B cell (primary cell): ENCODE data around the gene PCSK1. TPM values are rescaled to one million over a fixed set of nuclear protein-coding genes. Genes with fewer than 3 reads are reported as not detected.

Source experiments
- ATAC-seq: fragments of 200-7000 bp; cut with Tn5 transposase; one replicate; pipeline ENCODE4 v1.10.0; 2021; ENCODE audit warnings: low read depth, mild to moderate bottlenecking, moderate number of reproducible peaks, moderate library complexity
- CTCF ChIA-PET: fragments of 350-600 bp; sonication (Branson Sonifier 250); formaldehyde crosslinking; loops from one replicate; lab custom pipeline; 2021; ENCODE audit warnings: antibody characterized with exemption, inconsistent platforms; lab: Charles Lee
- POLR2A ChIA-PET: fragments of 350-600 bp; sonication (Branson Sonifier 250); formaldehyde crosslinking; loops from one replicate; lab custom pipeline; 2021; ENCODE audit warnings: antibody characterized with exemption; lab: Charles Lee
- DNase-seq: peaks from one replicate; pipeline ENCODE4 v3.0.0; 2013
- H2AFZ ChIP-seq: 2 replicates; pipeline ENCODE4 v1.6.1; 2012; ENCODE audit warnings: mild to moderate bottlenecking, low read depth, low read length; ENCODE audit not compliant: insufficient read depth, poor library complexity, severe bottlenecking
- H3K27ac ChIP-seq, 2 donors: 1 replicate in 1 of 2; 2 replicates in 1 of 2; pipeline ENCODE4 v1.5.1; 2012 to 2013; ENCODE audit warnings: low read length in 2 of 2, mild to moderate bottlenecking in 2 of 2, moderate library complexity in 1 of 2
- H3K27me3 ChIP-seq, 4 experiments: fragments of 200-600 bp in 1 of 4; sonication (generic) in 1 of 4; replicated peaks in 1 of 4; 1 replicate in 2 of 4; 2 replicates in 2 of 4; pipeline versions ENCODE4 v1.6.1 to v1.7.0; 2013 to 2016; ENCODE audit warnings: low read length in 3 of 4, mild to moderate bottlenecking in 2 of 4, mixed read lengths in 1 of 4, moderate library complexity in 1 of 4; ENCODE audit not compliant: insufficient read depth in 4 of 4, control insufficient read depth in 3 of 4; ENCODE audit errors: control extremely low read depth in 1 of 4
- H3K36me3 ChIP-seq, 2 experiments: replicated peaks in 1 of 2; 1 replicate in 1 of 2; 2 replicates in 1 of 2; pipeline versions ENCODE4 v1.6.1 to v1.7.1; 2013; ENCODE audit warnings: low read length in 1 of 2; ENCODE audit not compliant: insufficient read depth in 2 of 2, control insufficient read depth in 1 of 2; ENCODE audit errors: control extremely low read depth in 1 of 2, extremely low read depth in 1 of 2
- H3K4me1 ChIP-seq, 2 donors: fragments of 200-600 bp in 1 of 2; sonication (generic) in 1 of 2; 1 replicate in 1 of 2; 2 replicates in 1 of 2; pipeline versions ENCODE4 v1.5.1 to v1.6.1; 2013 to 2017; ENCODE audit warnings: low read length in 2 of 2; ENCODE audit not compliant: control insufficient read depth in 2 of 2, insufficient read depth in 2 of 2
- H3K4me2 ChIP-seq: replicated peaks from 2 replicates; pipeline ENCODE3; 2012; ENCODE audit warnings: mild to moderate bottlenecking, low read depth, low read length; ENCODE audit not compliant: poor library complexity, severe bottlenecking
- H3K4me3 ChIP-seq, 5 experiments: fragments of 200-600 bp in 1 of 5; sonication (generic) in 1 of 5; 1 replicate in 3 of 5; 2 replicates in 2 of 5; pipeline versions ENCODE4 v1.5.1 to v1.7.0; 2011 to 2016; ENCODE audit warnings: low read length in 4 of 5, mild to moderate bottlenecking in 4 of 5, low read depth in 2 of 5, control low read depth in 1 of 5, moderate library complexity in 1 of 5; ENCODE audit not compliant: insufficient read depth in 1 of 5; ENCODE audit errors: control extremely low read depth in 1 of 5, extremely low read depth in 1 of 5
- H3K79me2 ChIP-seq: fragments of 200-600 bp; sonication (generic); one replicate; pipeline ENCODE4 v1.6.0; 2016; ENCODE audit warnings: low read length; ENCODE audit not compliant: control insufficient read depth, insufficient read depth
- H3K9ac ChIP-seq: fragments of 200-600 bp; sonication (generic); 2 replicates; pipeline ENCODE4 v1.6.1; 2017; ENCODE audit warnings: mild to moderate bottlenecking, low read length, moderate library complexity
- H3K9me3 ChIP-seq, 3 donors: one replicate each; pipeline versions ENCODE4 v1.6.1 to v1.7.1; 2013; ENCODE audit warnings: low read length in 2 of 3; ENCODE audit not compliant: control insufficient read depth in 2 of 3, insufficient read depth in 1 of 3; ENCODE audit errors: control extremely low read depth in 1 of 3
- H4K20me1 ChIP-seq: 2 replicates; pipeline ENCODE4 v1.6.0; 2012; ENCODE audit warnings: mild to moderate bottlenecking, low read length; ENCODE audit not compliant: insufficient read depth, control insufficient read depth, poor library complexity, severe bottlenecking
- H3K27ac Mint-ChIP-seq: one replicate; pipeline ENCODE4 v1.8.0; 2021; ENCODE audit warnings: mixed read lengths
- H3K27me3 Mint-ChIP-seq: one replicate; pipeline ENCODE4 v1.8.0; 2021; ENCODE audit warnings: mixed read lengths
- H3K4me1 Mint-ChIP-seq: one replicate; pipeline ENCODE4 v1.8.0; 2021; ENCODE audit warnings: mixed read lengths
- H3K4me3 Mint-ChIP-seq: one replicate; pipeline ENCODE4 v1.8.0; 2021; ENCODE audit warnings: mixed read lengths
- H3K9me3 Mint-ChIP-seq: one replicate; pipeline ENCODE4 v1.8.0; 2022; ENCODE audit warnings: mixed read lengths; ENCODE audit not compliant: insufficient read depth
- EZH2 ChIP-seq: IDR thresholded peaks from 2 replicates; pipeline ENCODE4 v1.6.1; 2012; ENCODE audit warnings: borderline replicate concordance, low read depth, mild to moderate bottlenecking, moderate library complexity, low read length; ENCODE audit not compliant: insufficient read depth, poor library complexity, severe bottlenecking
- WGBS: methylation state at CpG from one replicate; pipeline ENCODE4 v1.1.5; 2013; ENCODE audit warnings: missing lambda C conversion rate; ENCODE audit not compliant: insufficient coverage; 5-methylcytosine and 5-hydroxymethylcytosine counted together
- intact Hi-C: fragments of 100-400 bp; cut with micrococcal nuclease; formaldehyde crosslinking; loops from one replicate; pipeline ENCODE4 v1.10.0; 2022
- polyA plus RNA-seq: library from polyadenylated mRNA; depleted of rRNA; stranded (reverse); fragments of >200 nt; gene quantifications from 2 replicates; pipeline ENCODE4 v1.2.3, GENCODE V29; 2012
- total RNA-seq, 2 donors: library from RNA; stranded (reverse); fragments of 120-200 nt in 1 of 2; gene quantifications; 1 replicate in 1 of 2; 2 replicates in 1 of 2; pipeline versions ENCODE4 v1.2.3 to v1.2.4, GENCODE V29; 2013 to 2022
- TF ChIP-seq, protein P1 (sequence below): fragments of 200-600 bp; IDR thresholded peaks from one replicate; pipeline ENCODE4 v1.8.0; 2022; ENCODE audit warnings: antibody characterized with exemption, mild to moderate bottlenecking

PCSK1 gene
- total and polyA plus RNA-seq, 2 donors (not counting 1 experiment from before 2014, with no cell fraction given): not detected

DNA sequence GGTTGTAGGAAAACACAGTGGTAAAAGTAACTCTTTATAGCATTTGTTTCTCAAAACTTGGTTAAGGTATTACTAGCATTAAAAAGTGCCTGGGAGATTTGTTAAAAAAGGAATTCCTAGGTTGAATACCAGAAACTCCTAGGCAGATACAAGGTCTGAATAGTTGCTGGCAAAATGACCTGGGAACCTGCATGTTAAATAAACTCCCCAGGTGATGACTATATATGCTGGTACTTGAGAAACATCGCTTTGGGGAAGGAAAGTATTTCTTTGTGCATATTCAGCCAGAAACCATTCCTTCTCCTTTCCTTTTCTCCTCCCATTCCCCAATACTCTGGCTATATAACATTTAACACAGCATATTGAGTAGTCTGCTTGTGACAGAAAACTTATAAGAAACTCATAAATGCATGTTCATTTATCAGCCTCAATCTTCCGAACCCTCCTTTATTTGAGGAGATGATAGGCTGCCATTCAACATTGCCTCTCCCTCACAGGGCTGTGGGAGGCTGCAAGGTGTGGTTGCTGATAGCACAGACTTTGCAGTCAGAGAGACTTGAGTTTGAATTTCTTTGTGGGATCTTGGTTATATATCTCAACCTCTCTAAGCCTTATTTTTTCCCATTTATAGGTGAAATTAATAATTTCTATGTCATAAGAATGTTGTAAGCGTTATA lies 28.7 kb downstream of the PCSK1 start:
- intact Hi-C loops: no loop called here
- WGBS: 100% methylated on average over 1 of the region's 3 CpGs
- Histone ChIP-seq H4K20me1 (no peaks in the 10 kb centered on the region), H3K36me3 (no peaks in the 10 kb centered on the region), H3K4me2 (no peak overlapping the region), H3K4me1 (no peaks in the 10 kb centered on the region), H3K27me3 (no peaks in the 10 kb centered on the region), H3K4me3 (no peak overlapping the region), H3K9me3 (no peaks in the 10 kb centered on the region), H3K27ac (no peak overlapping the region), H2AFZ (no peak overlapping the region), H3K79me2 (no peaks in the 10 kb centered on the region), H3K9ac (no peak overlapping the region)
- Mint-ChIP-seq H3K4me1 (no peaks in the 10 kb centered on the region), H3K4me3 (no peak overlapping the region), H3K27ac (no peak overlapping the region), H3K9me3 (no peaks in the 10 kb centered on the region), H3K27me3 (peaks cover 9% of the 10 kb centered on the region)
- DNase-seq: no peak
- ATAC-seq: no peak
- CTCF ChIA-PET: no interaction called here
- TF ChIP-seq, protein P1, sequence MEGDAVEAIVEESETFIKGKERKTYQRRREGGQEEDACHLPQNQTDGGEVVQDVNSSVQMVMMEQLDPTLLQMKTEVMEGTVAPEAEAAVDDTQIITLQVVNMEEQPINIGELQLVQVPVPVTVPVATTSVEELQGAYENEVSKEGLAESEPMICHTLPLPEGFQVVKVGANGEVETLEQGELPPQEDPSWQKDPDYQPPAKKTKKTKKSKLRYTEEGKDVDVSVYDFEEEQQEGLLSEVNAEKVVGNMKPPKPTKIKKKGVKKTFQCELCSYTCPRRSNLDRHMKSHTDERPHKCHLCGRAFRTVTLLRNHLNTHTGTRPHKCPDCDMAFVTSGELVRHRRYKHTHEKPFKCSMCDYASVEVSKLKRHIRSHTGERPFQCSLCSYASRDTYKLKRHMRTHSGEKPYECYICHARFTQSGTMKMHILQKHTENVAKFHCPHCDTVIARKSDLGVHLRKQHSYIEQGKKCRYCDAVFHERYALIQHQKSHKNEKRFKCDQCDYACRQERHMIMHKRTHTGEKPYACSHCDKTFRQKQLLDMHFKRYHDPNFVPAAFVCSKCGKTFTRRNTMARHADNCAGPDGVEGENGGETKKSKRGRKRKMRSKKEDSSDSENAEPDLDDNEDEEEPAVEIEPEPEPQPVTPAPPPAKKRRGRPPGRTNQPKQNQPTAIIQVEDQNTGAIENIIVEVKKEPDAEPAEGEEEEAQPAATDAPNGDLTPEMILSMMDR: no peak
- TF ChIP-seq EZH2: no peak
- POLR2A ChIA-PET: no interaction called here

DNA sequence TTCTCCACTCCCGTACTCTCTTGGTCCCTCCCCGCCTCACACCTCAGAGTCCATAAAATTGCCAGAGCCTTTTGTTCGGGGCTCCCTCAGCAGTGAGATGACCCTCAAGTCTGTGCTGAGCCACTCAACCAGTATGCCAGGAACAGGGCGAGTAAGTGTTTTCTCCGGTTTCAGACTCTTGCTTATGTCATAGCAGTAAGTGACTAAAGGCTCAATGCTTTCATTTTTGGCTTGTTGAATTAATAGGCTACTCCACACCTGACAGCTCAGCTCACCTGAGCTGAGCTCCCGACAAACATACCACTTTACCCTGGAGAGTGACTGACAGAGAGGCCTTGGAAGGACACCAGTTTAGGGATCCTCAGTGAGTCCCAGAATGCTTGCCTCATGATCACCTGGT lies 30.5 kb downstream of the PCSK1 start:
- Histone ChIP-seq H4K20me1 (no peaks in the 10 kb centered on the region), H3K27ac (no peak overlapping the region), H3K9me3 (no peaks in the 10 kb centered on the region), H3K4me3 (no peak overlapping the region), H3K79me2 (no peaks in the 10 kb centered on the region), H3K4me2 (no peak overlapping the region), H2AFZ (no peak overlapping the region), H3K4me1 (no peaks in the 10 kb centered on the region), H3K9ac (no peak overlapping the region), H3K36me3 (no peaks in the 10 kb centered on the region), H3K27me3 (no peaks in the 10 kb centered on the region)
- TF ChIP-seq, protein P1: no peak
- TF ChIP-seq EZH2: no peak
- 94% methylated on average over 6 of the region's 6 CpGs for WGBS
- H3K4me3 Mint-ChIP-seq: no peak overlapping the region
- POLR2A ChIA-PET: no interaction called here
- no peak overlapping the region for H3K27ac Mint-ChIP-seq
- H3K4me1 Mint-ChIP-seq: no peaks in the 10 kb centered on the region
- intact Hi-C loops: no loop called here
- CTCF ChIA-PET: no interaction called here
- ATAC-seq (no peak), DNase-seq (no peak)
- H3K27me3 Mint-ChIP-seq: peaks cover 13% of the 10 kb centered on the region
- no peaks in the 10 kb centered on the region for H3K9me3 Mint-ChIP-seq
